ENCODE data around the gene TOMT. TPM values are rescaled to one million over a fixed set of nuclear protein-coding genes. Genes with fewer than 3 reads are reported as not detected.

The TOMT gene
- polyA plus RNA-seq, 1 donor from 2014 or later: 0.76 TPM

DNA sequence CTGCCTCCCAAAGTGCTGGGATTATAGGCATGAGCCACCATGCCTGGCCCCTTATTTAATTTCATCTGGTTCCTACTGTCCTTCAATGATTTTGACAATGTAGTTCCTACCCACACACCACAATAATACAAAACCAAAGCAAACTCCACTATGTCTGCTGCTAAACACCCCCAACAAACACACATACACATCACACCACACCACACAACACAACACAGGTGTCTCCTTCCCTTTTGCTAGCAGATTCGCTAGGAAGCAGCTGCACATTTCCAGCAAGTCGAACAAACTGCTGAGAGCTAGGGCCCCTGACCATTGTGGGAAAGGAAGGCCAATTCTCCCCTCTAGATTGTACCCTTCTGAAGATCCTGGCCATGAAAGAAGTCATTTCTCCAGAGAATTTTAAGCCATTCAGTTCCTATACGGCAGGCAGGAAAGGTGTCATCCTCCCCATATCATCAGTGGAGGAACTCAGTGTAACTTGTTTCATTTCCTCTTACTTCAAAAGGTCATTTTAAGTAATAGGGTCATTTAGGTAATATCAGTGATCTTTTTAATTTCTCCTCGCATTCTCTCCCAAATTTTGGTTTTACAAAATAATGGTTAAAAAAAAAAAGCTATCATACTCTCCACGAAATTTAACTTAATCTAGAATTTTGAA, 43.9 kb upstream of the TOMT start:
- TF ChIP-seq MXI1 (conservative IDR thresholded peaks at IDR 0.05; ENCODE audit: poor library complexity, severe bottlenecking): no peak
- TF ChIP-seq EZH2 (IDR thresholded peaks at IDR 0.05; ENCODE audit: borderline replicate concordance, insufficient read depth, low read length, poor library complexity, severe bottlenecking): no peak
- no peak for TF ChIP-seq TAF1 (IDR thresholded peaks at IDR 0.05; ENCODE audit: low read depth)
- no peak for TF ChIP-seq EP300 (conservative IDR thresholded peaks at IDR 0.05; ENCODE audit: poor library complexity, severe bottlenecking)
- no peak for TF ChIP-seq SMC3 (conservative IDR thresholded peaks at IDR 0.05; ENCODE audit: poor library complexity)
- TF ChIP-seq, protein P1, sequence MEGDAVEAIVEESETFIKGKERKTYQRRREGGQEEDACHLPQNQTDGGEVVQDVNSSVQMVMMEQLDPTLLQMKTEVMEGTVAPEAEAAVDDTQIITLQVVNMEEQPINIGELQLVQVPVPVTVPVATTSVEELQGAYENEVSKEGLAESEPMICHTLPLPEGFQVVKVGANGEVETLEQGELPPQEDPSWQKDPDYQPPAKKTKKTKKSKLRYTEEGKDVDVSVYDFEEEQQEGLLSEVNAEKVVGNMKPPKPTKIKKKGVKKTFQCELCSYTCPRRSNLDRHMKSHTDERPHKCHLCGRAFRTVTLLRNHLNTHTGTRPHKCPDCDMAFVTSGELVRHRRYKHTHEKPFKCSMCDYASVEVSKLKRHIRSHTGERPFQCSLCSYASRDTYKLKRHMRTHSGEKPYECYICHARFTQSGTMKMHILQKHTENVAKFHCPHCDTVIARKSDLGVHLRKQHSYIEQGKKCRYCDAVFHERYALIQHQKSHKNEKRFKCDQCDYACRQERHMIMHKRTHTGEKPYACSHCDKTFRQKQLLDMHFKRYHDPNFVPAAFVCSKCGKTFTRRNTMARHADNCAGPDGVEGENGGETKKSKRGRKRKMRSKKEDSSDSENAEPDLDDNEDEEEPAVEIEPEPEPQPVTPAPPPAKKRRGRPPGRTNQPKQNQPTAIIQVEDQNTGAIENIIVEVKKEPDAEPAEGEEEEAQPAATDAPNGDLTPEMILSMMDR (IDR thresholded peaks at IDR 0.05; ENCODE audit: poor library complexity, severe bottlenecking): no peak
- TF ChIP-seq POLR2AphosphoS5 (IDR thresholded peaks at IDR 0.05): no peak
- TF ChIP-seq, protein P2, sequence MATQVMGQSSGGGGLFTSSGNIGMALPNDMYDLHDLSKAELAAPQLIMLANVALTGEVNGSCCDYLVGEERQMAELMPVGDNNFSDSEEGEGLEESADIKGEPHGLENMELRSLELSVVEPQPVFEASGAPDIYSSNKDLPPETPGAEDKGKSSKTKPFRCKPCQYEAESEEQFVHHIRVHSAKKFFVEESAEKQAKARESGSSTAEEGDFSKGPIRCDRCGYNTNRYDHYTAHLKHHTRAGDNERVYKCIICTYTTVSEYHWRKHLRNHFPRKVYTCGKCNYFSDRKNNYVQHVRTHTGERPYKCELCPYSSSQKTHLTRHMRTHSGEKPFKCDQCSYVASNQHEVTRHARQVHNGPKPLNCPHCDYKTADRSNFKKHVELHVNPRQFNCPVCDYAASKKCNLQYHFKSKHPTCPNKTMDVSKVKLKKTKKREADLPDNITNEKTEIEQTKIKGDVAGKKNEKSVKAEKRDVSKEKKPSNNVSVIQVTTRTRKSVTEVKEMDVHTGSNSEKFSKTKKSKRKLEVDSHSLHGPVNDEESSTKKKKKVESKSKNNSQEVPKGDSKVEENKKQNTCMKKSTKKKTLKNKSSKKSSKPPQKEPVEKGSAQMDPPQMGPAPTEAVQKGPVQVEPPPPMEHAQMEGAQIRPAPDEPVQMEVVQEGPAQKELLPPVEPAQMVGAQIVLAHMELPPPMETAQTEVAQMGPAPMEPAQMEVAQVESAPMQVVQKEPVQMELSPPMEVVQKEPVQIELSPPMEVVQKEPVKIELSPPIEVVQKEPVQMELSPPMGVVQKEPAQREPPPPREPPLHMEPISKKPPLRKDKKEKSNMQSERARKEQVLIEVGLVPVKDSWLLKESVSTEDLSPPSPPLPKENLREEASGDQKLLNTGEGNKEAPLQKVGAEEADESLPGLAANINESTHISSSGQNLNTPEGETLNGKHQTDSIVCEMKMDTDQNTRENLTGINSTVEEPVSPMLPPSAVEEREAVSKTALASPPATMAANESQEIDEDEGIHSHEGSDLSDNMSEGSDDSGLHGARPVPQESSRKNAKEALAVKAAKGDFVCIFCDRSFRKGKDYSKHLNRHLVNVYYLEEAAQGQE (IDR thresholded peaks at IDR 0.05; ENCODE audit: borderline replicate concordance): no peak
- TF ChIP-seq RAD21 (conservative IDR thresholded peaks at IDR 0.05): no peak
- Histone ChIP-seq H3K9me2 (ENCODE audit: insufficient read depth, low read length) (no peaks in the 10 kb centered on the region), H3K4me2 (ENCODE audit: low read length) (no peak overlapping the region), H3K36me3 (ENCODE audit: insufficient read depth, low read length) (no peaks in the 10 kb centered on the region), H3K9me3 (ENCODE audit: low read length) (no peaks in the 10 kb centered on the region), H2AFZ (ENCODE audit: low read depth, low read length) (no peak overlapping the region), H3K27ac (ENCODE audit: low read length) (no peak overlapping the region), H3K79me2 (replicated peaks; ENCODE audit: insufficient read depth, low read length) (peaks cover 3% of the 10 kb centered on the region), H3K27me3 (ENCODE audit: insufficient read depth, low read depth, low read length) (no peaks in the 10 kb centered on the region), H4K20me1 (ENCODE audit: insufficient read depth) (no peaks in the 10 kb centered on the region), H3F3A (ENCODE audit: insufficient read depth, low read length, poor library complexity, severe bottlenecking) (no peaks in the 10 kb centered on the region), H3K9ac (ENCODE audit: low read length) (no peak overlapping the region), H3K4me3 (ENCODE audit: low read length) (no peak overlapping the region)

DNA sequence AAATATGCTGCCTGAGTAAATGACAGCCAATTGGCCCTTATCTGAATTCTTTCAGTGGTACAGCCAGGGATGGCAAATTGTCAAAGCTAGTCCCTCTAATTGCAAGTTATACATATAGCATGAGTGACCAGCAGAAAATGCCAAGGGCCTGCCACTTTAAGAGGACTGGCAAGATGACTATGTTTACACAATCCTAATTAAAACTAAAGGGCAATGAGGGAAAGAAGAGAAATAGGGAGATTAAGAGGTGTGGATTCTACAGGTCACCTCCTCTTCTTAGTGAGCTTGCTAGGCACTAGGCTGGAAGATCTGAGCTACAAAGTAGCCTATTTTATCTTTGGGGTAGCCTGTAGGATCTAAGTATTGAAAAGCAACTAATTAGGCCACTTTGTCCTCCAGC, 38.9 kb upstream of the TOMT start:
- Histone ChIP-seq H3K9ac (ENCODE audit: low read length) (no peak overlapping the region), H3F3A (ENCODE audit: insufficient read depth, low read length, poor library complexity, severe bottlenecking) (no peaks in the 10 kb centered on the region), H3K27me3 (ENCODE audit: insufficient read depth, low read depth, low read length) (no peaks in the 10 kb centered on the region), H3K4me2 (ENCODE audit: low read length) (no peak overlapping the region), H4K20me1 (ENCODE audit: insufficient read depth) (no peaks in the 10 kb centered on the region), H3K27ac (ENCODE audit: low read length) (no peak overlapping the region), H3K36me3 (ENCODE audit: insufficient read depth, low read length) (no peaks in the 10 kb centered on the region), H3K4me3 (ENCODE audit: low read length) (no peak overlapping the region), H3K9me3 (ENCODE audit: low read length) (no peaks in the 10 kb centered on the region), H3K9me2 (ENCODE audit: insufficient read depth, low read length) (no peaks in the 10 kb centered on the region), H2AFZ (ENCODE audit: low read depth, low read length) (no peak overlapping the region), H3K79me2 (replicated peaks; ENCODE audit: insufficient read depth, low read length) (peaks cover 9% of the 10 kb centered on the region)
- TF ChIP-seq, protein P2 (IDR thresholded peaks at IDR 0.05; ENCODE audit: borderline replicate concordance): no peak
- TF ChIP-seq EP300 (conservative IDR thresholded peaks at IDR 0.05; ENCODE audit: poor library complexity, severe bottlenecking) (no peak), TAF1 (IDR thresholded peaks at IDR 0.05; ENCODE audit: low read depth) (no peak), POLR2AphosphoS5 (IDR thresholded peaks at IDR 0.05) (no peak), EZH2 (IDR thresholded peaks at IDR 0.05; ENCODE audit: borderline replicate concordance, insufficient read depth, low read length, poor library complexity, severe bottlenecking) (no peak), RAD21 (conservative IDR thresholded peaks at IDR 0.05) (no peak), SMC3 (conservative IDR thresholded peaks at IDR 0.05; ENCODE audit: poor library complexity) (no peak), MXI1 (conservative IDR thresholded peaks at IDR 0.05; ENCODE audit: poor library complexity, severe bottlenecking) (no peak)
- TF ChIP-seq, protein P1 (IDR thresholded peaks at IDR 0.05; ENCODE audit: poor library complexity, severe bottlenecking): no peak

Data from neural cell (in vitro differentiated cells).